ENCODE measurements around the gene NECAB2. TPM values are rescaled to one million over a fixed set of nuclear protein-coding genes. Genes with fewer than 3 reads are reported as not detected.
A peak's percentile ranks its signal among the peaks of the same experiment; 100 is the strongest.

NECAB2 gene
- total RNA-seq, 1 donor from 2014 or later = 0.32 TPM

DNA sequence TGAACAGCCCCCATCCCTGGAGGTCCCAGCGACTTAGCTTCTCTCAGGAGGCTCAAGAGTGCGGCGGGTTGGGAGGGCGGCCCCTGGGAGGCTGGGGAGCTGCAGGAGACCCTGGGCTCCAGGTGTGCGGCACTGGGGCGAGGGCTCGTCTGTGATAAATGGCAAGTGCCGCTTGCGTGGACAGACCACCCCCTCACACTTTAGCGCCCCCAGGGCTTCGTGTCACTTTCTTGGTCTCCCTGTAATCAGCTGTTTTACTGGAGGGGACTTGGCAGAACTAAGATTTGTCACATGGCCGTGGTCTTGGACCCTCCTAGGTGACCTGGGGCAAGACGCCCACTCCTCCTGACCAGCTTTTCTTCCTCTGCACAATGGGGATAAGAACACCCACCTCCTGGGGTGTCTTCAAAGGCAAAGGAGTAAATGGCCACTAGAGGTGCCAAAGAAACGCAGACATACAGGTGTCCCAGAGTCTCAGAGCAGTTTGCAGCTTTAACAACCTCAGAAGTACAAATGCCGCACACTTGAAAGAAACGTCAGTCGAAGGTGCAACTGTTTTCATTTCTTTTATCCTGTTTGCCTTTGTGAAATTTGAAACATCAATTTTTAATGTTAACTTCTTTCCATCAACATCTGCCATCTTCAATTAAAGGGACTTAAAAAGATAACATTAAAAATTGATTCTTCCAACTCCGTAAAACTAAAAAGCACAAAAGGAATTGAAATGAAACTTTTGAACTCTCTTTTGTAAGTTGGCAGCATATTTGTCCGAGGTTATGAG is 14.1 kb upstream of the NECAB2 start:
- peak overlapping the region; percentile 77 for H3K9ac ChIP-seq (ENCODE audit: low read length)
- no peak for FAIRE-seq
- peak overlapping the region; percentile 64 for H3K4me3 ChIP-seq (ENCODE audit: insufficient read depth, low read depth, low read length)
- peak overlapping the region; percentile 57 for H3K4me3 Mint-ChIP-seq (ENCODE audit: unreplicated experiment)
- peaks cover 29% of the 10 kb centered on the region for H4K20me1 ChIP-seq (ENCODE audit: insufficient read depth, low read length)
- peaks cover 9% of the 10 kb centered on the region for H3K4me1 Mint-ChIP-seq (ENCODE audit: low read depth, unreplicated experiment)
- peak overlapping the region; percentile 89 for H3K4me2 ChIP-seq (ENCODE audit: low read length)
- H3K27ac ChIP-seq (ENCODE audit: low read depth, low read length) = peak overlapping the region; percentile 51
- peaks cover 22% of the 10 kb centered on the region for H3K4me1 ChIP-seq (ENCODE audit: insufficient read depth, low read length)
- peaks cover 3% of the 10 kb centered on the region for H3K27me3 Mint-ChIP-seq (ENCODE audit: low read depth, unreplicated experiment)
- H3K36me3 ChIP-seq (ENCODE audit: insufficient read depth, low read length) = no peaks in the 10 kb centered on the region
- no peaks in the 10 kb centered on the region for H3K36me3 Mint-ChIP-seq (ENCODE audit: low read depth, unreplicated experiment)
- H2AFZ ChIP-seq (ENCODE audit: low read depth, low read length) = peak overlapping the region; percentile 81
- peak overlapping the region; percentile 47 for H3K27ac Mint-ChIP-seq (ENCODE audit: unreplicated experiment)
- H3K9me3 ChIP-seq (ENCODE audit: insufficient read depth, low read depth, low read length) = no peaks in the 10 kb centered on the region
- TF ChIP-seq CTCF (IDR thresholded peaks at IDR 0.05; ENCODE audit: insufficient read depth, low read depth, low read length) (peak; percentile 62), EZH2 (IDR thresholded peaks at IDR 0.05; ENCODE audit: insufficient read depth, low read length) (no peak)
- H3K9me3 Mint-ChIP-seq (ENCODE audit: unreplicated experiment) = no peaks in the 10 kb centered on the region
- peak; percentile 18 for DNase-seq (ENCODE audit: low read depth)
- H3K27me3 ChIP-seq (ENCODE audit: insufficient read depth, low read length) = no peaks in the 10 kb centered on the region
- peaks cover 3% of the 10 kb centered on the region for H3K79me2 ChIP-seq (ENCODE audit: insufficient read depth, low read length)

GRCh38 chr16:83954577-83955016 is 13.4 kb upstream of the NECAB2 start:
- no peak for FAIRE-seq
- Histone ChIP-seq H3K27ac (ENCODE audit: low read depth, low read length) (no peak overlapping the region), H4K20me1 (ENCODE audit: insufficient read depth, low read length) (peaks cover 29% of the 10 kb centered on the region), H3K4me1 (ENCODE audit: insufficient read depth, low read length) (peaks cover 22% of the 10 kb centered on the region), H3K27me3 (ENCODE audit: insufficient read depth, low read length) (no peaks in the 10 kb centered on the region), H3K9ac (ENCODE audit: low read length) (no peak overlapping the region), H3K4me3 (ENCODE audit: insufficient read depth, low read depth, low read length) (no peak overlapping the region), H3K79me2 (ENCODE audit: insufficient read depth, low read length) (peaks cover 3% of the 10 kb centered on the region), H3K36me3 (ENCODE audit: insufficient read depth, low read length) (no peaks in the 10 kb centered on the region), H3K9me3 (ENCODE audit: insufficient read depth, low read depth, low read length) (no peaks in the 10 kb centered on the region), H3K4me2 (ENCODE audit: low read length) (peak overlapping the region; percentile 89), H2AFZ (ENCODE audit: low read depth, low read length) (no peak overlapping the region)
- Mint-ChIP-seq H3K9me3 (ENCODE audit: unreplicated experiment) (no peaks in the 10 kb centered on the region), H3K36me3 (ENCODE audit: low read depth, unreplicated experiment) (no peaks in the 10 kb centered on the region), H3K4me1 (ENCODE audit: low read depth, unreplicated experiment) (peaks cover 9% of the 10 kb centered on the region), H3K27me3 (ENCODE audit: low read depth, unreplicated experiment) (peaks cover 6% of the 10 kb centered on the region), H3K4me3 (ENCODE audit: unreplicated experiment) (no peak overlapping the region), H3K27ac (ENCODE audit: unreplicated experiment) (peak overlapping the region; percentile 47)
- peak; percentile 41 for DNase-seq (ENCODE audit: low read depth)
- no peak for TF ChIP-seq CTCF (IDR thresholded peaks at IDR 0.05; ENCODE audit: insufficient read depth, low read depth, low read length)
- TF ChIP-seq EZH2 (IDR thresholded peaks at IDR 0.05; ENCODE audit: insufficient read depth, low read length) = no peak
